Urinary bladder (tissue), 4 donors: ENCODE measurements around the gene ISM1. TPM values are rescaled to one million over a fixed set of nuclear protein-coding genes. Genes with fewer than 3 reads are reported as not detected.

Source experiments
- DNase-seq: peaks from one replicate; pipeline ENCODE4 v3.0.0-alpha.2; 2015; ENCODE audit errors: extremely low spot score
- H3K27ac ChIP-seq: one replicate; pipeline ENCODE4 v1.5.1; 2013; ENCODE audit warnings: low read depth, mild to moderate bottlenecking, moderate library complexity
- H3K36me3 ChIP-seq: one replicate; pipeline ENCODE4 v1.6.1; 2013; ENCODE audit warnings: mild to moderate bottlenecking, moderate library complexity; ENCODE audit not compliant: insufficient read depth
- H3K4me1 ChIP-seq: one replicate; pipeline ENCODE4 v1.6.1; 2013; ENCODE audit warnings: mild to moderate bottlenecking, moderate library complexity; ENCODE audit not compliant: insufficient read depth
- H3K4me3 ChIP-seq: one replicate; pipeline ENCODE4 v1.5.1; 2013; ENCODE audit warnings: low read depth, low read length
- WGBS: extraction: QIAGEN DNeasy Blood & Tissue Kit; methylation state at CpG from one replicate; pipeline ENCODE4 v1.1.7; 2013; 5-methylcytosine and 5-hydroxymethylcytosine counted together
- polyA plus RNA-seq: library from polyadenylated mRNA; stranded (reverse); fragments of 200-250 nt; gene quantifications from one replicate; pipeline ENCODE4 v1.2.3, GENCODE V29; 2013
- total RNA-seq: library from RNA; depleted of rRNA; stranded (reverse); fragments of >200 nt; gene quantifications from one replicate; pipeline ENCODE4 v1.2.3, GENCODE V29; 2014
- donor health status: healthy with polysubstance abuse.
- donor health status: healthy.

Gene ISM1
- total and polyA plus RNA-seq, 2 donors, result 1.4 to 1.8 TPM

DNA sequence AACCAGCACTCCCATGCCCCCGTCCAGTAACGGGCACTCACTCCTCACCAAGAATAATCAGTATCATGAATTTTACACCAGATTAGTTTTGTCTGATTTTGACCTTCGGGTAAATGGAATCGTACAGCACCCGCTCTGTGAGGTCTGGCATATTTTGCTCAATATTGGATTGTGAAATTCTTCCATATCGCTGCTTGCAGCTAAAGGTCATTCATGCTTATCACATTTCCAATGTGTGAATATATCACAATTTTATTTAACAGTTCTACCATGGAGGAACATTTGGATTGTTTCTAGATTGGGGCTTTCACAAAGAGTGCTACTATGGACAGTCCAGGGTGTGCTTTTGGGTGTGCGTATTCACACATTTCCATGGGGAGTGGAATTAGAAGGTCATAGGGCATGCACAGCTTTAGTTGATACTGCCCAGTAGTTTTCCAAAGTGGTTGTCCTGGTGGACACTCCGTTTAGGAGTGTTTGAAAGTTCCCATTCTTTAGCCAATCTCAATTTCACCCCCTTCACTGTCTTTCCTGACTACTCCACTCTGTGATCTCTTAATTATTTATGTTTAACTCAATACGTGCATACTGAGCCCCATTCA is 86.6 kb downstream of the ISM1 start:
- Histone ChIP-seq H3K36me3 (no peaks in the 10 kb centered on the region), H3K4me1 (no peaks in the 10 kb centered on the region), H3K27ac (no peak overlapping the region), H3K4me3 (no peak overlapping the region)
- WGBS, result 92% methylated on average over 9 of the region's 9 CpGs
- DNase-seq, result no peak

DNA sequence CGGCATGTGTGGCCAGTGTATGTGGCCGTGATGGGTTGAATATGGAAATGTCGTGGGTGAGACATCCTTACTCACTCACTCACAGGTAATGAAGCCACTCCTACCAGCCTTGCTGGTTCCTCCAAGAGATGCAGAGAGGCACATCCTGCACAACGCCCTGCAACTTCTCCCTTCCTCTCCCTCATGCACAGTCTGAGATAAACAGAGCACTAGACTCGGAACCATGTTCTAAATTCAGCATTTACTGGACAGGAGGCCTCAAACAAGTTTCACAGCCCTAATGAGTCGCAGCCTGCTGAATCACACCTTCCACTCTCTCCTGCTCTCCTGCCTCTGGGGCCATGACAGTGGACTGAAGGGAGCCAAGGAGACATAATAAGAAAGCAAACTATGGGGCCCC is 91.2 kb downstream of the ISM1 start:
- no peak for DNase-seq
- H3K27ac ChIP-seq, result no peak overlapping the region
- H3K4me1 ChIP-seq, result no peaks in the 10 kb centered on the region
- no peaks in the 10 kb centered on the region for H3K36me3 ChIP-seq
- 88% methylated on average over 6 of the region's 6 CpGs for WGBS
- H3K4me3 ChIP-seq, result no peak overlapping the region

DNA sequence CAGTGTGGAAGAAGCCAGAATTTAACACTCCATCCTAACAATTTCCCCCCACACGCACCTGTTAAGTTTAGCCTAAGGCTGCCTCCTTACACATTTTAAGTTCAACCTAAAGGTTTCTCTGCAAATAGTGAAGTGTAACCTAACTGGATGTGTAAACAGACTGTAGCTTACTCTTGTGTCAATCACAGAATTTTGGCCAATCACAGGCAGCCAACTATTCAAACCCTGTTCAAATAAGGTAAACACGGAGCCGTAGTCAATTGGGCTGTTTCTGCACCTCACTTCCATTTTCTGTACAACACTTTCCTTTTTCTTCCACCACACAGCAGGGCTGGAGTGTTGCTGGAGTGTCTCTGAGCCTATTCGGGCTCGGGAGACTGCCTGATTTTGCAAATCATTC is 92.1 kb downstream of the ISM1 start:
- Histone ChIP-seq H3K36me3 (no peaks in the 10 kb centered on the region), H3K27ac (no peak overlapping the region), H3K4me3 (no peak overlapping the region), H3K4me1 (no peaks in the 10 kb centered on the region)
- WGBS, result 90% methylated on average over 5 of the region's 5 CpGs
- DNase-seq, result no peak

DNA sequence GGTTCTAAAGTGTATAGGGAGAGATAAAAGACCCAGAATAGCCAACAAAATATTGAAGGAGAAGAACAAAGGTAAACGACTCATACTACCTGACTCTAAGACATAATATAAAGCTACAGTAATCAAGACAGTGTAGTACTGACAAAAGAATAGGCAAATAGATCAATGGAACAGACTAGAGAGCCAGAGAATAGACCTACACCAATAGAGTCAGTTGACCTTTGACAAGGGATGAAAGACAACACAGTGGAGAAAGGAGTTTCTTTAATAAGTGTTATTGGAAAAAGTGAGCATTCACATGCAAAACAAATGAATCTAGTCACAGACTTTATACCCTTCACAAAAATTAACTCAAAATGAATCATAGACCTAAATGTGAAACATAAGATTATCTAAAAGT is 96.4 kb downstream of the ISM1 start:
- no peak overlapping the region for H3K27ac ChIP-seq
- DNase-seq, result no peak
- H3K4me1 ChIP-seq, result no peaks in the 10 kb centered on the region
- H3K36me3 ChIP-seq, result no peaks in the 10 kb centered on the region
- no peak overlapping the region for H3K4me3 ChIP-seq
- WGBS, result 97% methylated on average over 1 of the region's 1 CpG

DNA sequence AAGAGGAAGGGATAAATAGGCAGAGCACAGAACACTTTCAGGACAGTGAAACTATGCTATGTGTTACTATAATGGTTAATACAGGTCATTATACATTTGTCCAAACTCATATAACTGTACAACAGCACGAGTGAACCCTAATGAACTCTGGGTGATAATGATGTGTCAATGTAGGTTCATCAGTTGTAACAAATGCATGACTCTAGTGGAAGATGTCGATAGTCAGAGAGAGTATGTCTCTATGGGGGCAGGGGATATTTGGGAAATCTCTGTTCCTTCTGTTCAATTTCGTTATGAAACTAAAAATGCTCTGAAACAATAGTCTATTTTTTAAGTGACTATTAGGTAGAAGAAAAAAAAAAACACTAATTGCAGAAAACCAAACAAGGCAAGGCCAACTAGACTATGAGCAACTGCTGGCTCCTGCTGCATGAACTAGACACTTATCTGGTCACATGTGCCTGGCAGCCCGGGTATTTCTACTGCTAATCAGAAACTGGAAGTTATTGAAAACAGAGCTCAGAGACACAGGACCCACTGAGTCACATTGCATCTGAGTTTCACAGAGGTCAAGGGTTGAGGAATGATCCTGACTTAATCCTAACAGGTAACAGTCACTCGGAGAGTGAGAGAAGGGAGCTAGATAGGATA is 97.9 kb downstream of the ISM1 start:
- H3K4me3 ChIP-seq, result no peak overlapping the region
- DNase-seq, result no peak
- 78% methylated on average over 5 of the region's 5 CpGs for WGBS
- H3K27ac ChIP-seq, result no peak overlapping the region
- H3K36me3 ChIP-seq, result no peaks in the 10 kb centered on the region
- H3K4me1 ChIP-seq, result no peaks in the 10 kb centered on the region

DNA sequence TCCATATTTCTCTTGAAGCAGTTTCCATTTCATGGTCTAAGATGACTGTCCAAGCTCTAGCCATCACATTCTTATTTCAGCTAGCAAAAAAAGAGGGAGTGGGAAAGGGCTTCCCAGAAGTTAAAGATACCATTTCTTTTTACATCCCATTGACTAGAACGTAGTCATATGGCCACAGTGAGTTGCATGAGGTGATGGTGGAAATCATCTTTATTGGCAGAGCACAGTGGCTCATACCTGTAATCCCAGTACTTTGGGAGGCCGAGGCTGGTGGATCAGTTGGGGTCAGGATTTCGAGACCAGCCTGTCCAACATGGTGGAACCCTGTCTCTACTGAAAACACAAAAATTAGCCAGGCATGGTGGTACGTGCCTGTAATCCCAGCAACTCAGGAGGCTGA is 99.6 kb downstream of the ISM1 start:
- Histone ChIP-seq H3K27ac (no peak overlapping the region), H3K4me1 (no peaks in the 10 kb centered on the region), H3K4me3 (no peak overlapping the region), H3K36me3 (no peaks in the 10 kb centered on the region)
- WGBS, result 94% methylated on average over 4 of the region's 4 CpGs
- no peak for DNase-seq

- no peaks in the 10 kb centered on the region for H3K4me1 ChIP-seq
- no peaks in the 10 kb centered on the region for H3K36me3 ChIP-seq
- no peak overlapping the region for H3K4me3 ChIP-seq
- no peak overlapping the region for H3K27ac ChIP-seq
- 91% methylated on average over 7 of the region's 7 CpGs for WGBS
- DNase-seq, result no peak
Measured at GRCh38 chr20:13321416-13321815, 100.3 kb downstream of the ISM1 start.

DNA sequence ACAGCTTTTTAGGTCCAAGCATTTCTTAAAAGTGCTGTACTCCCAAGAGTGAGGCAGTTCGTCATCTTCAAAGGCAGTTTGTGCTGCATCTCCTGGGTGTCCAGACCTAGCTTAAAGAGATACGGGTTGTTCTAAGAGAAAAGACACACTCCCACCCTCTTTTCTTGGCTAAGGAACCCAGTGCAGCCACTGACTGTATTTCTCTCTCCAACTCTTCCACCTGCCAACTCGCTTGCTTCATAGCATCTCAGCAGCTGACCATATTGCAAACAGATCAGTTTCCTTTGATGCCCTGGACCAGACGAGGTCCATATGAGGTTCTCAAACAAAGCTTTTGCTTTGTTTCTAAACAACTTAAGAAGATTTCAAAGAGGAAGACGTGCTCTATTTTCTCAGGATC is 101.1 kb downstream of the ISM1 start:
- no peaks in the 10 kb centered on the region for H3K4me1 ChIP-seq
- no peak for DNase-seq
- no peak overlapping the region for H3K4me3 ChIP-seq
- WGBS, result 46% methylated on average over 5 of the region's 5 CpGs
- H3K36me3 ChIP-seq, result no peaks in the 10 kb centered on the region
- H3K27ac ChIP-seq, result no peak overlapping the region

DNA sequence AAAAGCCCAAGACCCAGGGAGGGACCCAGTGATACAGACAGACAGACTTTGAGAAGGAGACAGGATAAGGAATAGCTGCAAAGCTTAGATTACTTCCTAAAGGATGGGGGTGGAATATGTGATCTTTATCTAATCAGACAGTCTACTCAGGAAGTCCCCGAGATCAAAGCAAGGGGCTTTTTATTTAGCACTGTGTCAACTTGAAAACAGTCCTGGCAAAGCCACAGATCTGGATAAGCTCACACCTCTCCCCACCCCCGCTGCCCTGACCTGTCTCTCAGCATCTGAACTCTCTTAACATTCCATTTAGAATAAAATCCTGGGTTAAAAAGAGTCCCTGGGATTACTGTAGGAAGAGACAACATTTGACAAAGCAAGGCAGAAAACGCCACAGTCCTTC is 101.5 kb downstream of the ISM1 start:
- no peaks in the 10 kb centered on the region for H3K4me1 ChIP-seq
- H3K36me3 ChIP-seq, result no peaks in the 10 kb centered on the region
- no peak overlapping the region for H3K4me3 ChIP-seq
- DNase-seq, result no peak
- H3K27ac ChIP-seq, result no peak overlapping the region
- 42% methylated on average over 3 of the region's 3 CpGs for WGBS

DNA sequence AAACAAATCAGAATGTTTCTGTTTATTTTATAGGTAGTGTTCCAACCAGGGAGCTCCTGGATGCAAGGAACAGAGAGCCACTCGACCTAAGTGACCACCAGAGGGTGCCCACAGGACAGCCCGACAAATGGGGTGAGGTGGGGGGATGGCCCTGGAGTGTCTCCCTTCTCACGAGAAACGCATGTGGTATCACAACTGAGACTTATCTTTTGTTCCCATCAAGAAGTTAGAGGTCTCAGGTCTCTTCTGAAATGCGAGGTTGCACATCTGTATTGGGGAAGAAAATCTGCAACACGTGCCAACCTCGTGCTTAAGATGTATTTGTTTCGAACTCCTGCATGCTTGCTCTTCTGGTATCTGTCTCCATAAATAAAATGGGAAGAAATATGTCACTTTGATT is 104.0 kb downstream of the ISM1 start:
- no peak for DNase-seq
- Histone ChIP-seq H3K4me1 (no peaks in the 10 kb centered on the region), H3K36me3 (no peaks in the 10 kb centered on the region), H3K4me3 (no peak overlapping the region), H3K27ac (no peak overlapping the region)
- 46% methylated on average over 8 of the region's 8 CpGs for WGBS

- Histone ChIP-seq H3K27ac (no peak overlapping the region), H3K4me3 (no peak overlapping the region), H3K4me1 (no peaks in the 10 kb centered on the region), H3K36me3 (no peaks in the 10 kb centered on the region)
- 83% methylated on average over 5 of the region's 5 CpGs for WGBS
- DNase-seq, result no peak
Measured at GRCh38 chr20:13325796-13326340, 104.8 kb downstream of the ISM1 start.

DNA sequence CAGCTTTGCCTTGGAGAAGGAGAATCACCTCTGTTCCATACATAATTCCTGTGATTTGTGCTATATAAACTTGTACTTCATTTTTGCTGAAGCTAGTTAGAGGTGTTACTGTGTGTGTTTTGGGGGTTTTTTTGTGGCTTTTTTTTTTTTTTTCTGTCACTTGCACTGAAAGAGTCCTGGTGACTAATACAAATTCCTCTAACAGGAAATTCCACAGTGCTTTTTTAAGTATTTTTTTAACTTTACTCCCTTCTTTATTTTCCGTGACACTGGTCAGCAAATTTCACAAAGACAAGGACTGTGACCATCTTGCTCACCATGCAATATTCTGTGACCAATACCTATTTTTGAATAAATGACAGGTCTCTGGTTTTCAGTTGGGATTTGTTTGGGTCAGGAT is 110.5 kb downstream of the ISM1 start:
- no peaks in the 10 kb centered on the region for H3K36me3 ChIP-seq
- no peak overlapping the region for H3K4me3 ChIP-seq
- no peak for DNase-seq
- H3K27ac ChIP-seq, result no peak overlapping the region
- 79% methylated on average over 1 of the region's 1 CpG for WGBS
- H3K4me1 ChIP-seq, result no peaks in the 10 kb centered on the region

DNA sequence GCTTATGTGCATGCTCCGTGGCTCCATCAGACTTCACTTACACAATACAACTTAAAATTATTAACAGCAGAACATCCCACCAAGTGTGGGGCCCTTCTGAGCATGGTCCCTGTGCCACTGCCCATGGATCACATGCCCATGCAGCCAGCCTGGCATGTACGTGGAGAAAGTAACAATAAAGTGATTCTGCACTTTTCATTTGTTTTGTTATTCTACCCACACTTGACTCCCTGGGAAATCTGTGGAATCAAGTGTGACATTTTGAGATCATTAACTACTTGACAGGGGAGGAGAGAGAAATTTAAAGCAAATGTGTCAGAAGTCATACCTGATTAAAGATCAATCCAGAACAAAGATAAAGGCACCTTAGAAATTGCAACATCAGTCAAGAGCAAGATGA is 112.0 kb downstream of the ISM1 start:
- H3K4me1 ChIP-seq, result no peaks in the 10 kb centered on the region

GRCh38 chr20:13333793-13334192 is 112.7 kb downstream of the ISM1 start:
- H3K27ac ChIP-seq, result no peak overlapping the region
- no peak overlapping the region for H3K4me3 ChIP-seq
- 25% methylated on average over 3 of the region's 3 CpGs for WGBS
- peak; percentile 6 for DNase-seq
- H3K4me1 ChIP-seq, result no peaks in the 10 kb centered on the region
- no peaks in the 10 kb centered on the region for H3K36me3 ChIP-seq

More for the DNA sequence above, 112.0 kb downstream of the ISM1 start:
- Histone ChIP-seq H3K4me3 (no peak overlapping the region), H3K36me3 (no peaks in the 10 kb centered on the region), H3K27ac (no peak overlapping the region)
- WGBS, result 85% methylated on average over 2 of the region's 2 CpGs
- no peak for DNase-seq
